ENCODE measurements around the gene ABCA9.
"Not testable (repeated sequence)": the region's sequence is repeated elsewhere in the genome, so short reads cannot be mapped to it uniquely, and the experiment has no call there.

The ABCA9 gene

DNA sequence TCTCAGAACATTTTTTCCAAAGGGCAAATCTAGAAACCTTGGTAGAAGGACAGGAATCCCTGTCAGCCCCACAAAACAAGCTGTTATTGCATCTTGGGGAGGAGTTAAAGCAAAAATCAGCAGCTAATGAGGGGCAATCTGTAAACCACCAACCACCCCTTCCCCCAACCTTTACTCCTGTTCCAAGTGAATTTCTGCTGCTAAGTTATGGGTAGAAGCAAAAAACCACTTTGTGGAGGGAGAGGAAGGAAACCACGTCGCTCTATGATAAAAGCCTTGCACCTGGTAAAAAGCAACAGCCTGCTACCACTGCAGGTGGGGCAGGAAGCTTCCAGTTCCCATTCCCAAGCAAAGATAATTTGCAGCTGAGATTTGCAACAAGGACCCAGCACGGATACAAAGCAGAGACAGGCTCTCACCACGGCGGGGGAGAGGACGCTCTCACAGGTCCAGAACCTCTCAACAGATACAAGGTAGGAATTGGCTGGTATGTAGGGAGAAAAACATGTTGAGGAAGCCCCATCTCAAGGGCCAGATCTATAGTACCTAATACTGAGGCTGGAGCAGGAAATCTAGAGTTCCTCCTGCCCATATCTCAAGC lies 116.2 kb downstream of the ABCA9 start:
- H3K4me3 ChIP-seq (ENCODE audit: low read depth, low read length) = no peak overlapping the region
- TF ChIP-seq, protein P1, sequence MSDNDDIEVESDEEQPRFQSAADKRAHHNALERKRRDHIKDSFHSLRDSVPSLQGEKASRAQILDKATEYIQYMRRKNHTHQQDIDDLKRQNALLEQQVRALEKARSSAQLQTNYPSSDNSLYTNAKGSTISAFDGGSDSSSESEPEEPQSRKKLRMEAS (IDR thresholded peaks at IDR 0.05; ENCODE audit: low read depth, low read length) = no peak
- TF ChIP-seq, protein P2, sequence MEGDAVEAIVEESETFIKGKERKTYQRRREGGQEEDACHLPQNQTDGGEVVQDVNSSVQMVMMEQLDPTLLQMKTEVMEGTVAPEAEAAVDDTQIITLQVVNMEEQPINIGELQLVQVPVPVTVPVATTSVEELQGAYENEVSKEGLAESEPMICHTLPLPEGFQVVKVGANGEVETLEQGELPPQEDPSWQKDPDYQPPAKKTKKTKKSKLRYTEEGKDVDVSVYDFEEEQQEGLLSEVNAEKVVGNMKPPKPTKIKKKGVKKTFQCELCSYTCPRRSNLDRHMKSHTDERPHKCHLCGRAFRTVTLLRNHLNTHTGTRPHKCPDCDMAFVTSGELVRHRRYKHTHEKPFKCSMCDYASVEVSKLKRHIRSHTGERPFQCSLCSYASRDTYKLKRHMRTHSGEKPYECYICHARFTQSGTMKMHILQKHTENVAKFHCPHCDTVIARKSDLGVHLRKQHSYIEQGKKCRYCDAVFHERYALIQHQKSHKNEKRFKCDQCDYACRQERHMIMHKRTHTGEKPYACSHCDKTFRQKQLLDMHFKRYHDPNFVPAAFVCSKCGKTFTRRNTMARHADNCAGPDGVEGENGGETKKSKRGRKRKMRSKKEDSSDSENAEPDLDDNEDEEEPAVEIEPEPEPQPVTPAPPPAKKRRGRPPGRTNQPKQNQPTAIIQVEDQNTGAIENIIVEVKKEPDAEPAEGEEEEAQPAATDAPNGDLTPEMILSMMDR (IDR thresholded peaks at IDR 0.05; ENCODE audit: low read depth, low read length) = no peak
- no peak for DNase-seq (ENCODE audit: low read depth)

DNA sequence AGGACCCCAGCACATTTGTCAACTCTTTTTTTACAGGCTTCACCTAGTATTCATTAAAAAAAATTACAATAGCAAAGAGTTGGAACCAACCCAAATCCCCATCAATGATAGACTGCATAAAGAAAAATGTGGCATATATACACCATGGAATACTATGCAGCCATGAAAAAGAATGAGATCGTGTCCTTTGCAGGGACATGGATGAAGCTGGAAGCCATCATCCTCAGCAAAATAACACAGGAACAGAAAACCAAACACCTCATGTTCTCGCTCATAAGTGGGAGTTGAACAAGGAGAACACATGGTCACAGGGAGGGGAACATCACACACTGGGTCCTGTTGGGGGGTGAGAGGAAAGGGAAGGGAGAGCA lies 116.9 kb downstream of the ABCA9 start:
- not testable (repeated sequence) for DNase-seq (ENCODE audit: low read depth); H3K4me3 ChIP-seq (ENCODE audit: low read depth, low read length)

- H3K4me3 ChIP-seq (ENCODE audit: low read depth, low read length) = no peak overlapping the region
- TF ChIP-seq, protein P2 (IDR thresholded peaks at IDR 0.05; ENCODE audit: low read depth, low read length) = no peak
- TF ChIP-seq MYC (IDR thresholded peaks at IDR 0.05; ENCODE audit: low read depth, low read length) (no peak), POLR2A (IDR thresholded peaks at IDR 0.05; ENCODE audit: extremely low read depth, insufficient read length) (no peak)
- TF ChIP-seq, protein P1 (IDR thresholded peaks at IDR 0.05; ENCODE audit: low read depth, low read length) = no peak
- DNase-seq (ENCODE audit: low read depth) = no peak
Observed at GRCh38 chr17:68943123-68943811, 117.5 kb downstream of the ABCA9 start.

DNA sequence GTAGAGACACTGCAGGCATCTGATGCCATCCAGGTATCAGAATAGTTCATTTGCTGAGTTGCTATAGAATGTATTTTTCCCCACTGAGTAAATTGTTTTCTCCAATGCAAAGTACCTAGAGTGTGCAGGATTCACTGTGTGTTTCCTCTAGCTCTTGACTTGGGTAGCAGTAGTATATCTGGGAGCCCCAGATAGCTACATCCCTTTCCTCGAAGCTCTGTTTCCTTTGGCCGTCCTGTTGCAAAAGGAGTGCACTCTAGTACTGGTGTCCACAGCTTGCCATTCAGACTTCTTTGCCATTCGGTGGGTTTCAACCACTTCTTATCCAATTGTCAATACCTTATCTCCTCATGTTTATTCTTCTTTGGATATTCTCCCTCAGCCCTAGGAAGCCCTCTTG lies 118.3 kb downstream of the ABCA9 start:
- TF ChIP-seq, protein P2 (IDR thresholded peaks at IDR 0.05; ENCODE audit: low read depth, low read length) = no peak
- no peak for TF ChIP-seq MYC (IDR thresholded peaks at IDR 0.05; ENCODE audit: low read depth, low read length)
- TF ChIP-seq, protein P1 (IDR thresholded peaks at IDR 0.05; ENCODE audit: low read depth, low read length) = no peak
- TF ChIP-seq POLR2A (IDR thresholded peaks at IDR 0.05; ENCODE audit: extremely low read depth, insufficient read length) = no peak
- no peak for DNase-seq (ENCODE audit: low read depth)
- no peak overlapping the region for H3K4me3 ChIP-seq (ENCODE audit: low read depth, low read length)

- DNase-seq (ENCODE audit: low read depth) = no peak
- H3K4me3 ChIP-seq (ENCODE audit: low read depth, low read length) = no peak overlapping the region
- TF ChIP-seq, protein P1 (IDR thresholded peaks at IDR 0.05; ENCODE audit: low read depth, low read length) = no peak
- no peak for TF ChIP-seq POLR2A (IDR thresholded peaks at IDR 0.05; ENCODE audit: extremely low read depth, insufficient read length)
- TF ChIP-seq MYC (IDR thresholded peaks at IDR 0.05; ENCODE audit: low read depth, low read length) = no peak
- TF ChIP-seq, protein P2 (IDR thresholded peaks at IDR 0.05; ENCODE audit: low read depth, low read length) = no peak
Observed at GRCh38 chr17:68941761-68942160, 119.0 kb downstream of the ABCA9 start.

- no peak for DNase-seq (ENCODE audit: low read depth)
- TF ChIP-seq, protein P1 (IDR thresholded peaks at IDR 0.05; ENCODE audit: low read depth, low read length) = no peak
- TF ChIP-seq, protein P2 (IDR thresholded peaks at IDR 0.05; ENCODE audit: low read depth, low read length) = no peak
- TF ChIP-seq MYC (IDR thresholded peaks at IDR 0.05; ENCODE audit: low read depth, low read length) (no peak), POLR2A (IDR thresholded peaks at IDR 0.05; ENCODE audit: extremely low read depth, insufficient read length) (no peak)
- H3K4me3 ChIP-seq (ENCODE audit: low read depth, low read length) = no peak overlapping the region
Observed at GRCh38 chr17:68939195-68939594, 121.5 kb downstream of the ABCA9 start.

Data from NB4 (cell line).